Epithelial cell of prostate (primary cell): Measurements from ENCODE around the gene GALNTL6.

Source experiments
- DNase-seq: peaks from one replicate; pipeline ENCODE4 v3.0.0-alpha.2; 2011; ENCODE audit warnings: low read depth, low spot score
- H3K27ac ChIP-seq: fragments of 450-650 bp; 2 replicates; pipeline ENCODE4 v1.5.1; 2017; ENCODE audit warnings: mild to moderate bottlenecking

Gene GALNTL6

GRCh38 chr4:171876636-171877035, 63.4 kb downstream of the GALNTL6 start:
- no peak for DNase-seq
- no peak overlapping the region for H3K27ac ChIP-seq

- H3K27ac ChIP-seq: peak overlapping the region; percentile 8
- DNase-seq: peak; percentile 1
Observed at GRCh38 chr4:171880136-171880535, 66.9 kb downstream of the GALNTL6 start.

- H3K27ac ChIP-seq: no peak overlapping the region
- DNase-seq: no peak
Observed at GRCh38 chr4:171889681-171890080, 76.5 kb downstream of the GALNTL6 start.

- DNase-seq: no peak
- H3K27ac ChIP-seq: no peak overlapping the region
Observed at GRCh38 chr4:171891038-171891437, 77.8 kb downstream of the GALNTL6 start.

- no peak for DNase-seq
- no peak overlapping the region for H3K27ac ChIP-seq
Observed at GRCh38 chr4:171896426-171896825, 83.2 kb downstream of the GALNTL6 start.

GRCh38 chr4:171919314-171919713, 106.1 kb downstream of the GALNTL6 start:
- H3K27ac ChIP-seq: no peak overlapping the region
- DNase-seq: no peak

- no peak overlapping the region for H3K27ac ChIP-seq
- DNase-seq: no peak
Observed at GRCh38 chr4:171920901-171921300, 107.7 kb downstream of the GALNTL6 start.

- H3K27ac ChIP-seq: no peak overlapping the region
- no peak for DNase-seq
Observed at GRCh38 chr4:171924746-171925376, 111.7 kb downstream of the GALNTL6 start.

GRCh38 chr4:171928336-171928735, 115.1 kb downstream of the GALNTL6 start:
- H3K27ac ChIP-seq: no peak overlapping the region
- DNase-seq: no peak

- H3K27ac ChIP-seq: no peak overlapping the region
- no peak for DNase-seq
Observed at GRCh38 chr4:171929477-171929876, 116.3 kb downstream of the GALNTL6 start.

GRCh38 chr4:171929907-171930306, 116.7 kb downstream of the GALNTL6 start:
- no peak overlapping the region for H3K27ac ChIP-seq
- DNase-seq: no peak

GRCh38 chr4:171932238-171932637, 119.0 kb downstream of the GALNTL6 start:
- no peak for DNase-seq
- H3K27ac ChIP-seq: no peak overlapping the region

- no peak for DNase-seq
- no peak overlapping the region for H3K27ac ChIP-seq
Observed at GRCh38 chr4:171940656-171941055, 127.5 kb downstream of the GALNTL6 start.

- no peak overlapping the region for H3K27ac ChIP-seq
- no peak for DNase-seq
Observed at GRCh38 chr4:171947400-171947799, 134.2 kb downstream of the GALNTL6 start.

GRCh38 chr4:171948038-171948437, 134.8 kb downstream of the GALNTL6 start:
- no peak for DNase-seq

GRCh38 chr4:171954650-171955049, 141.4 kb downstream of the GALNTL6 start:
- peak; percentile 10 for DNase-seq
- no peak overlapping the region for H3K27ac ChIP-seq

More at GRCh38 chr4:171948038-171948437, 134.8 kb downstream of the GALNTL6 start:
- H3K27ac ChIP-seq: no peak overlapping the region

GRCh38 chr4:171956678-171957077, 143.5 kb downstream of the GALNTL6 start:
- no peak for DNase-seq
- no peak overlapping the region for H3K27ac ChIP-seq

GRCh38 chr4:171962110-171962509, 148.9 kb downstream of the GALNTL6 start:
- no peak for DNase-seq
- no peak overlapping the region for H3K27ac ChIP-seq

GRCh38 chr4:171966356-171966755, 153.2 kb downstream of the GALNTL6 start:
- H3K27ac ChIP-seq: no peak overlapping the region
- no peak for DNase-seq

- H3K27ac ChIP-seq: no peak overlapping the region
- no peak for DNase-seq
Observed at GRCh38 chr4:171978216-171978615, 165.0 kb downstream of the GALNTL6 start.

- no peak for DNase-seq
Observed at GRCh38 chr4:171979461-171979860, 166.3 kb downstream of the GALNTL6 start.

GRCh38 chr4:171981185-171981584, 168.0 kb downstream of the GALNTL6 start:
- DNase-seq: no peak

More at GRCh38 chr4:171979461-171979860, 166.3 kb downstream of the GALNTL6 start:
- H3K27ac ChIP-seq: no peak overlapping the region

More at GRCh38 chr4:171981185-171981584, 168.0 kb downstream of the GALNTL6 start:
- H3K27ac ChIP-seq: no peak overlapping the region
